Nephron progenitor cell (in vitro differentiated cells): ENCODE data around the gene ATP2A1.

Experiments
- DNase-seq: peaks from one replicate; pipeline ENCODE4 v3.0.0; 2021
- H3K27ac Mint-ChIP-seq: 2 replicates; pipeline ENCODE4 v1.8.0; 2021; ENCODE audit warnings: mild to moderate bottlenecking, moderate library complexity, mixed read lengths
- H3K27me3 Mint-ChIP-seq: 2 replicates; pipeline ENCODE4 v1.8.0; 2021; ENCODE audit warnings: mild to moderate bottlenecking, low read depth, mixed read lengths; ENCODE audit not compliant: poor library complexity
- H3K36me3 Mint-ChIP-seq: 2 replicates; pipeline ENCODE4 v1.8.0; 2021; ENCODE audit warnings: low read depth, mixed read lengths
- H3K4me1 Mint-ChIP-seq: 2 replicates; pipeline ENCODE4 v1.8.0; 2021; ENCODE audit warnings: mixed read lengths
- H3K4me3 Mint-ChIP-seq: 2 replicates; pipeline ENCODE4 v1.8.0; 2021; ENCODE audit warnings: mild to moderate bottlenecking, moderate library complexity, mixed read lengths
- H3K9me3 Mint-ChIP-seq: 2 replicates; pipeline ENCODE4 v1.8.0; 2021; ENCODE audit warnings: mild to moderate bottlenecking, moderate library complexity, mixed read lengths
- TF ChIP-seq, protein P1 (sequence below): fragments of 200-600 bp; sonication (generic); IDR thresholded peaks from 2 replicates; pipeline ENCODE4 v1.5.0; 2021; ENCODE audit warnings: antibody characterized with exemption

Gene ATP2A1

DNA sequence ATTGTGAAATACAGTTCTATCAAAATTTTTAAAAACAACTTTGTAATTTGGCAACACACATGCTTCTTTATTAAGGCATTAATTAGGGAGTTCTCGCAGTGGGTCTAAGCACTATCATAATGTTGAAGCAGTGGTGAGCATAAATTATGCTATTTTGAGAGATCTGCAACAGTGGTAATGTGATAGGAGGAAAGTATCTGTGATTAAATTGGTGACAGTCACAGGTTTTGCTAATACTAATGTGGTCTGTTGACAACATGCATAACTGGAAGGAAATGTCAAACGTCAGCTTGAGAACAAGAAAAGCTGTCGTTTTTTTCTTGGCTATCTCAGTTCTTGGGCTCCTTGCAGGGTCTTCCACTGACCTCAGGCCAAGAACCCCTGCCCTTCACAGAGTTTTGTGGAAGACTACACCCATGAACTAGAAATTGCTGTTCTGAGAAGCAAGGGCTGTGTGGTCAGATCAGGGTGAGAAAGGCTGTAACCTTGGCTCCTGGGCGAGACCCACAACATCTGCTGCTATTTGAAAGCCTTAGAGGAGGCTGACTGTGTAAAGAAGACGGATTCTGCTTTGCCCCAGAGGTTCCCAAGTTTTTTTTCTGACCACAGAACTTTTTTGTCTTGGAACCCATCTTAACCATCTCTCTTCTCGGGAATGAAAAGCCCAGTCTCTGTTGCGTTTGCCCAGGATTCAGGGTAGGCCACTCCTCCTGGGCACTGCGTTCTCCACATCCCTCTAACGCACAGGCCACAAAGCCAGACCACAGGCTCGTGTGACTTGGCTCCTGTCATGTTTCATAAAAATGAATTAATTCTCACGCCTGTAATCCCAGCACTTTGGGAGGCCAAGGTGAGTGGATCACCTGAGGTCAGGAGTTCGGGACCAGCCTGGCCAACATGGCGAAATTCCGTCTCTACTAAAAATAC lies 13.9 kb downstream of the ATP2A1 start:
- Mint-ChIP-seq H3K4me3 (no peak overlapping the region), H3K36me3 (no peaks in the 10 kb centered on the region), H3K27me3 (no peaks in the 10 kb centered on the region), H3K4me1 (peaks cover 8% of the 10 kb centered on the region), H3K9me3 (no peaks in the 10 kb centered on the region), H3K27ac (peak overlapping the region; percentile 95)
- no peak for DNase-seq
- TF ChIP-seq, protein P1, sequence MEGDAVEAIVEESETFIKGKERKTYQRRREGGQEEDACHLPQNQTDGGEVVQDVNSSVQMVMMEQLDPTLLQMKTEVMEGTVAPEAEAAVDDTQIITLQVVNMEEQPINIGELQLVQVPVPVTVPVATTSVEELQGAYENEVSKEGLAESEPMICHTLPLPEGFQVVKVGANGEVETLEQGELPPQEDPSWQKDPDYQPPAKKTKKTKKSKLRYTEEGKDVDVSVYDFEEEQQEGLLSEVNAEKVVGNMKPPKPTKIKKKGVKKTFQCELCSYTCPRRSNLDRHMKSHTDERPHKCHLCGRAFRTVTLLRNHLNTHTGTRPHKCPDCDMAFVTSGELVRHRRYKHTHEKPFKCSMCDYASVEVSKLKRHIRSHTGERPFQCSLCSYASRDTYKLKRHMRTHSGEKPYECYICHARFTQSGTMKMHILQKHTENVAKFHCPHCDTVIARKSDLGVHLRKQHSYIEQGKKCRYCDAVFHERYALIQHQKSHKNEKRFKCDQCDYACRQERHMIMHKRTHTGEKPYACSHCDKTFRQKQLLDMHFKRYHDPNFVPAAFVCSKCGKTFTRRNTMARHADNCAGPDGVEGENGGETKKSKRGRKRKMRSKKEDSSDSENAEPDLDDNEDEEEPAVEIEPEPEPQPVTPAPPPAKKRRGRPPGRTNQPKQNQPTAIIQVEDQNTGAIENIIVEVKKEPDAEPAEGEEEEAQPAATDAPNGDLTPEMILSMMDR: no peak

DNA sequence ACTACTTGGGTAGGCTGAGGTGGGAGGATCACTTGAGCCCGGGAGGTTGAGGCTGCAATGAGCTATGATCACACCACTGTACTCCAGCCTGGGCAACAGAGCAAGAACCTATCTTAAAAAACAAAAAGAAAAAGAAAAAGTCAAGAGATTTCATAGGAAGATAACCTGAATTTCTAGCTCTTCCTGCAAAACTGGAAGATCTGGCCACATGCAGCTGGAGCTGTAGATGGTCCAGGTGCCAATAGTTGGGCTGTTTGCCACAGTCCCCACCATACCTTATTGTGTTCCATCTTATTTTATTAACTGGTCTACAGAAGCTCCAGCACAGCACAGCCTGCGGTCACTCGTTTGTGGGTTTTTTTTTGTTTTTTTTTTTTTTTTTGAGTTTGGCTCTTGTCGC lies 15.0 kb downstream of the ATP2A1 start:
- TF ChIP-seq, protein P1: no peak
- H3K27me3 Mint-ChIP-seq: no peaks in the 10 kb centered on the region
- H3K9me3 Mint-ChIP-seq: no peaks in the 10 kb centered on the region
- no peak overlapping the region for H3K27ac Mint-ChIP-seq
- no peak overlapping the region for H3K4me3 Mint-ChIP-seq
- H3K4me1 Mint-ChIP-seq: peaks cover 8% of the 10 kb centered on the region
- no peak for DNase-seq
- H3K36me3 Mint-ChIP-seq: peaks cover 5% of the 10 kb centered on the region

DNA sequence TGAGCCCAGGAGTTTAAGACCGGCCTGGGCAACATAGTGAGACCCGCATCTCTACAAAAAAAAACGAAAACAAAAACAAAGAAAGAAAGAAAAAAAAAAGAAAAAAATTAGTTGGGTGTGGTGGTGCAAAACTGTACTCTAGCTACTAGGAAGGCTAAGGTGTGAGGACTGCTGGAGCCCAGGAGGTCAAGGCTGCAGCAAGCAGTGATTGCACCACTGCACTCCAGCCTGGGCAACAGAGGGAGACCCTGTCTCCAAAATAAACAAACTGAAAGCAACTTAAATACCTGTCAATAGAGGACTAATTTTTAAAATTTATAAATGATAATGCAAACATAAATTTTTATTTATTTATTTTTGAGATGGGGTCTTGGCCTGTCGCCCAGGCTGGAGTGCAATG lies 17.3 kb downstream of the ATP2A1 start:
- Mint-ChIP-seq H3K27me3 (no peaks in the 10 kb centered on the region), H3K36me3 (peaks cover 5% of the 10 kb centered on the region), H3K4me3 (no peak overlapping the region), H3K9me3 (no peaks in the 10 kb centered on the region), H3K4me1 (peaks cover 13% of the 10 kb centered on the region), H3K27ac (no peak overlapping the region)
- TF ChIP-seq, protein P1: no peak
- no peak for DNase-seq

DNA sequence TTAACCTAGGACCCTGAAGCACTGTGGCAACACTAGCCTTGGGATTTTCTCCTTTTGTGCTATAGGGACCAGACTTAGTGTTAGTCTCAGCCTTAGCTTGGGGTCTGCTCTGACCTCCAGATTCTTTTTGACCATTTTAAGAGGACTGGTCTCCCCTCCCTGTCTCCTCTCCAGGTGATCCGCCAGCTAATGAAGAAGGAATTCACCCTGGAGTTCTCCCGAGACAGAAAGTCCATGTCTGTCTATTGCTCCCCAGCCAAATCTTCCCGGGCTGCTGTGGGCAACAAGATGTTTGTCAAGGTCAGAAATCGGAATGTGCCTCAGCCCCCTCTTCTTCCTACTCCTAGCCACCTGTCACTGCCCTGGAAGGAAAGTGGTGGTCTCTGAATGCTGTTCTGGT lies 19.5 kb downstream of the ATP2A1 start:
- Mint-ChIP-seq H3K4me1 (peaks cover 7% of the 10 kb centered on the region), H3K4me3 (no peak overlapping the region), H3K36me3 (peaks cover 5% of the 10 kb centered on the region), H3K27ac (peak overlapping the region; percentile 79), H3K27me3 (peaks cover 3% of the 10 kb centered on the region), H3K9me3 (no peaks in the 10 kb centered on the region)
- DNase-seq: no peak
- TF ChIP-seq, protein P1: no peak

DNA sequence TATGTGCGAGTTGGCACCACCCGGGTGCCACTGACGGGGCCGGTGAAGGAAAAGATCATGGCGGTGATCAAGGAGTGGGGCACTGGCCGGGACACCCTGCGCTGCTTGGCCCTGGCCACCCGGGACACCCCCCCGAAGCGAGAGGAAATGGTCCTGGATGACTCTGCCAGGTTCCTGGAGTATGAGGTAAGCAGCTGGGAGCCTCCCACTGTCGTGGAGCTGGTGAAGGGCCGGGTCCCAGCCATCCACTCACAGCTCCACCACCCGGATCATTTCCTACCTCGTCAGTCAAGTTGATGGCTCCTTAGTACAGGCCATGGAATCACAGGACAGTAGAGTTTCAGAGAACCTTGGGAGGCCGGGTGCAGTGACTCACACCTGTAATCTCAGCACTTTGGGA lies 20.0 kb downstream of the ATP2A1 start:
- no peaks in the 10 kb centered on the region for H3K9me3 Mint-ChIP-seq
- H3K27me3 Mint-ChIP-seq: peaks cover 3% of the 10 kb centered on the region
- H3K36me3 Mint-ChIP-seq: peaks cover 5% of the 10 kb centered on the region
- H3K27ac Mint-ChIP-seq: peak overlapping the region; percentile 79
- DNase-seq: no peak
- H3K4me1 Mint-ChIP-seq: peaks cover 7% of the 10 kb centered on the region
- TF ChIP-seq, protein P1: no peak
- no peak overlapping the region for H3K4me3 Mint-ChIP-seq

DNA sequence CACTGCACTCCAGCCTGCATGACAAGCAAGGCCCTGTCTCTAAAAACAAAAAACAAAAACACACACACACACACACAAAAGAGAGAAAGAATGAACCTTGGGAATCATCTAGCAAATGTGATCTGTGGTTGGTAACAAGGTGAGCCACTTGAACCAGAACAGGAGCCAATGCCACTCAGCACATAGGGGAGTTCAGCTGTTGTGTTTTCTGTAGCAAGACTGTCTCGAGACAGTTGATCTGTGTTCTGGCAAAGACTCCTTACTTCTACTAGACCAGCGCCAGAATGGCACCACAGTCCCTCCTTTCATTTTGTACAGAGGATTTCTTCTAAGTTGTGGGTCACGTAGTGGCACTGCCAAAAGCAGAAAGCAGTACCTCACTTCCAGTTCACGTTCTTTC lies 20.7 kb downstream of the ATP2A1 start:
- TF ChIP-seq, protein P1: no peak
- Mint-ChIP-seq H3K4me1 (peaks cover 7% of the 10 kb centered on the region), H3K27me3 (peaks cover 3% of the 10 kb centered on the region), H3K27ac (peak overlapping the region; percentile 38), H3K36me3 (peaks cover 5% of the 10 kb centered on the region), H3K9me3 (no peaks in the 10 kb centered on the region), H3K4me3 (no peak overlapping the region)
- no peak for DNase-seq
